ENCODE measurements around the gene CAMKK2. TPM values are rescaled to one million over a fixed set of nuclear protein-coding genes. Genes with fewer than 3 reads are reported as not detected.
A peak's percentile ranks its signal among the peaks of the same experiment; 100 is the strongest.
"Not testable (repeated sequence)": the region's sequence is repeated elsewhere in the genome, so short reads cannot be mapped to it uniquely, and the experiment has no call there.

The CAMKK2 gene
- total and polyA plus RNA-seq, 9 of the 15 experiments (the other 6 are each of a cell fraction or from before 2014, with no cell fraction given): 4.3 to 32.0 (median 18.2) TPM

DNA sequence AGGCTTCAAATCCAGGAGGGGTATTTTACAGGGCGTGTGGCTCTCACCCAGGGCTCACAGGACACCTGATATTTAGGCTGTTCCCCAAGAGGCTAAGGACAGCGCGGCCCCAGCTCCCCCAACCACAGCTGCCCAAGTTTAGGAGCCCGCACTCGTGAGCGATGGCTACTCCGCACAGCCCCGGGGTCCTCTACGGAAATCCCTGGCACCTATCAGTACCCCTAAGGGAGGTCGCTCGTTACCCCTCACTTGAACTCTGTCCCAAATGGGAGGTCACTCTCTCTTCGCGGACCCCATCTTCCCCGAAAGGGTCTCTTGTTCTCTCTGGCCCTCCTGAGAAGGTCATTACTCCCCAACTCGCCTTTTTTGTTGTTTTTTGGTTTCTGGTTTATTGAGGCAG, 87.3 kb downstream of the CAMKK2 start:
- Histone ChIP-seq H3K9me1 (ENCODE audit: control insufficient read depth, insufficient read depth, low read length) (no peaks in the 10 kb centered on the region), H3K9ac (ENCODE audit: insufficient read depth in 1 of 2, low read depth in 2 of 2, low read length in 2 of 2) (peak overlapping the region; percentile 86 to 98; a peak in 2 of 4 replicates), H3K36me3 (ENCODE audit: control insufficient read depth, insufficient read depth, low read length) (peaks cover 3% of the 10 kb centered on the region; the same call in 1 of the 3 replicates), H3K9me3 (replicated peaks; ENCODE audit: control insufficient read depth, insufficient read depth, low read depth, low read length) (no peaks in the 10 kb centered on the region), H3K27me3 (ENCODE audit: control insufficient read depth in 2 of 2, insufficient read depth in 2 of 2, low read length in 2 of 2) (no peaks in the 10 kb centered on the region), H3K4me2 (ENCODE audit: insufficient read depth, low read length) (peak overlapping the region; percentile 88), H3K27ac (ENCODE audit: extremely low read depth, low read depth, low read length) (peak overlapping the region; percentile 89), H2AFZ (ENCODE audit: low read depth, low read length) (peak overlapping the region; percentile 97), H4K20me1 (replicated peaks; ENCODE audit: control insufficient read depth, insufficient read depth, low read length) (no peaks in the 10 kb centered on the region), H3K79me2 (ENCODE audit: control insufficient read depth, insufficient read depth, low read length) (peaks cover 13% of the 10 kb centered on the region; the same call in 2 of the 3 replicates), H3K4me1 (replicated peaks in 1 of 2; ENCODE audit: control insufficient read depth in 2 of 2, insufficient read depth in 2 of 2, low read length in 2 of 2) (peaks cover 8 to 24% of the 10 kb centered on the region in 2 experiments; a peak in 3 of 5 replicates), H3K4me3 (peak overlapping the region; percentile 91)
- in situ Hi-C loops (cut with MboI) (loop anchor here (5.0 kb wide), 1 partner anchor 92 kb away; no protein-coding TSS in a partner anchor), intact Hi-C loops (cut with micrococcal nuclease) (loop anchor here (5.0 kb wide), 1 partner anchor 97 kb away; no protein-coding TSS in a partner anchor)
- ChIA-PET CTCF (ENCODE audit: low intra/inter-chr PET ratio) (interaction anchor here (0.9 kb wide), 1 partner anchor 98 kb away, joined by 3 read pairs; no protein-coding TSS in a partner anchor), POLR2A (no interaction called here)
- DNase-seq (ENCODE audit: extremely low read depth in 1 of 4, low spot score in 3 of 4) (peak in 1 of 4 experiments; percentile 12), FAIRE-seq (no peak), ATAC-seq (no peak)
- no peak for TF ChIP-seq CBX1 (IDR thresholded peaks at IDR 0.05; ENCODE audit: low read depth)
- TF ChIP-seq MECOM (CRISPR knock-in tag; IDR thresholded peaks at IDR 0.05): no peak
- TF ChIP-seq FOSL1 (tag; conservative IDR thresholded peaks at IDR 0.05): 0 out of 2 replicates have a peak, but pooled peaks have one; percentile 3
- 95% methylated on average over 9 of the region's 15 CpGs for WGBS (ENCODE audit: insufficient coverage, low coverage, missing lambda C conversion rate)
- TSS peak; percentile 91 for BruUV-seq (replicated peaks)

DNA sequence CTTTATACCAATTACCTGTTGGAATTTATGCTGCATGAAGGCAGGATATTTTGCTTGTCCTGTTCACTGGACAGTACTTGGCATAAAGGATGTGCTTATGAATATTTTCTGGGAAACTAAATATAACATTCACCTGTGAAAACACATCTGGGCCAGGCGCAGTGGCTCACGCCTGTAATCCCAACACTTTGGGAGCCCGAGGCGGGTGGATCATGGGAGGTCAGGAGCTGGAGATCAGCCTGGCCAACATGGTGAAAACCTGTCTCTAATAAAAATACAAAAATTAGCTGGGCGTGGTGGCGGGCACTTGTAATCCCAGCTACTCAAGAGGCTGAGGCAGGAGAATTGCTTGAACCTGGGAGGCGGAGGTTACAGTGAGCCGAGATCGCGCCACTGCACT, 87.9 kb downstream of the CAMKK2 start:
- POLR2A ChIA-PET; CTCF ChIA-PET (ENCODE audit: low intra/inter-chr PET ratio); H2AFZ ChIP-seq (ENCODE audit: low read depth, low read length); ATAC-seq; DNase-seq (ENCODE audit: extremely low read depth in 1 of 4, low spot score in 3 of 4); H3K9me1 ChIP-seq (ENCODE audit: control insufficient read depth, insufficient read depth, low read length); H3K36me3 ChIP-seq (ENCODE audit: control insufficient read depth, insufficient read depth, low read length); H3K27me3 ChIP-seq (ENCODE audit: control insufficient read depth in 2 of 2, insufficient read depth in 2 of 2, low read length in 2 of 2); H4K20me1 ChIP-seq (replicated peaks; ENCODE audit: control insufficient read depth, insufficient read depth, low read length); BruUV-seq (replicated peaks); H3K9ac ChIP-seq (ENCODE audit: insufficient read depth in 1 of 2, low read depth in 2 of 2, low read length in 2 of 2); H3K27ac ChIP-seq (ENCODE audit: extremely low read depth, low read depth, low read length); H3K4me3 ChIP-seq; FAIRE-seq; H3K4me2 ChIP-seq (ENCODE audit: insufficient read depth, low read length); H3K9me3 ChIP-seq (replicated peaks; ENCODE audit: control insufficient read depth, insufficient read depth, low read depth, low read length): not testable (repeated sequence)
- Histone ChIP-seq H3K79me2 (ENCODE audit: control insufficient read depth, insufficient read depth, low read length) (peaks cover 13% of the 10 kb centered on the region; the same call in 2 of the 3 replicates), H3K4me1 (replicated peaks in 1 of 2; ENCODE audit: control insufficient read depth in 2 of 2, insufficient read depth in 2 of 2, low read length in 2 of 2) (peaks cover 9 to 25% of the 10 kb centered on the region in 2 experiments; a peak in 4 of 5 replicates)
- WGBS (ENCODE audit: insufficient coverage, low coverage, missing lambda C conversion rate): 90% methylated on average over 10 of the region's 10 CpGs
- intact Hi-C loops (cut with micrococcal nuclease): loop anchor here (5.0 kb wide), 1 partner anchor 96 kb away; no protein-coding TSS in a partner anchor
- in situ Hi-C loops (cut with MboI): loop anchor here (5.0 kb wide), 1 partner anchor 91 kb away; no protein-coding TSS in a partner anchor

All from K562 (cell line).